K562 (cell line): ENCODE data around the gene ZSCAN26. TPM values are rescaled to one million over a fixed set of nuclear protein-coding genes. Genes with fewer than 3 reads are reported as not detected.

Experiments
- ATAC-seq: fragments of 200-7000 bp; cut with Tn5 transposase; 3 replicates; pipeline ENCODE4 v1.9.1; 2020; ENCODE audit warnings: moderate library complexity
- BruUV-seq: library from RNA; stranded (reverse); fragments of 400-500 nt; replicated peaks from 2 replicates; lab custom pipeline; 2021; lab: Mats Ljungman, UMichigan
- CTCF ChIA-PET: fragments of 300-600 bp; formaldehyde crosslinking; extraction: SDS; loops from one replicate; lab custom pipeline; 2021; ENCODE audit warnings: low intra/inter-chr PET ratio; lab: Yijun Ruan, JAX
- POLR2A ChIA-PET: fragments of 300-600, 350-650 bp; sonication (Branson Sonifier 250); formaldehyde crosslinking; extraction: SDS; loops from one replicate; lab custom pipeline; 2021; ENCODE audit warnings: antibody characterized with exemption, inconsistent platforms; lab: Yijun Ruan, JAX
- DNase-seq, 4 experiments: peaks; one replicate each; pipeline versions ENCODE4 v3.0.0 to v3.0.0-alpha.2; 2011 to 2018; ENCODE audit warnings: low spot score in 3 of 4, mixed read lengths in 3 of 4; ENCODE audit errors: extremely low read depth in 1 of 4
- FAIRE-seq: peaks from 2 replicates; lab custom pipeline; 2011; peaks lifted over from hg19 to GRCh38; lab: Jason Lieb, UNC
- H2AFZ ChIP-seq: 2 replicates; pipeline ENCODE4 v1.6.0; 2011; ENCODE audit warnings: low read depth, low read length, control low read depth, inconsistent platforms
- H3K27ac ChIP-seq: fragments of 200-600 bp; 3 replicates; pipeline ENCODE4 v1.8.0; 2011; ENCODE audit warnings: low read depth, mild to moderate bottlenecking, control low read depth, inconsistent platforms, low read length, moderate library complexity, mixed read lengths; ENCODE audit errors: extremely low read depth
- H3K27me3 ChIP-seq, 2 experiments: fragments of 300-600 bp in 1 of 2; 2 replicates in 1 of 2; 3 replicates in 1 of 2; pipeline versions ENCODE4 v1.6.0 to v1.8.0; 2011; ENCODE audit warnings: inconsistent platforms in 2 of 2, low read length in 2 of 2, mild to moderate bottlenecking in 1 of 2, mixed read lengths in 1 of 2, moderate library complexity in 1 of 2; ENCODE audit not compliant: control insufficient read depth in 2 of 2, insufficient read depth in 2 of 2
- H3K36me3 ChIP-seq: fragments of 300-600 bp; 3 replicates; pipeline ENCODE4 v1.8.0; 2011; ENCODE audit warnings: mild to moderate bottlenecking, low read length, inconsistent platforms; ENCODE audit not compliant: control insufficient read depth, insufficient read depth
- H3K4me1 ChIP-seq, 2 experiments: fragments of 200-600 bp in 1 of 2; replicated peaks in 1 of 2; 2 replicates in 1 of 2; 3 replicates in 1 of 2; pipeline versions ENCODE4 v1.5.1 to v1.8.0; 2011; ENCODE audit warnings: inconsistent platforms in 2 of 2, low read length in 2 of 2, mild to moderate bottlenecking in 1 of 2, mixed read lengths in 1 of 2, moderate library complexity in 1 of 2; ENCODE audit not compliant: control insufficient read depth in 2 of 2, insufficient read depth in 2 of 2
- H3K4me2 ChIP-seq: 2 replicates; pipeline ENCODE4 v1.6.1; 2011; ENCODE audit warnings: low read length, control low read depth, inconsistent platforms, mixed read lengths; ENCODE audit not compliant: insufficient read depth
- H3K4me3 ChIP-seq: fragments of 200-600 bp; sonication (generic), shearing (Covaris generic); 2 replicates; pipeline ENCODE4 v1.5.1; 2016; ENCODE audit warnings: control low read depth, inconsistent platforms
- H3K79me2 ChIP-seq: fragments of 200-600 bp; 3 replicates; pipeline ENCODE4 v1.8.0; 2011; ENCODE audit warnings: low read length, inconsistent platforms; ENCODE audit not compliant: control insufficient read depth, insufficient read depth
- H3K9ac ChIP-seq, 2 experiments: 2 replicates each; pipeline versions ENCODE4 v1.6.0 to v1.6.1; 2011; ENCODE audit warnings: low read depth in 2 of 2, low read length in 2 of 2, control low read depth in 1 of 2, inconsistent platforms in 1 of 2, mild to moderate bottlenecking in 1 of 2, mixed read lengths in 1 of 2; ENCODE audit not compliant: insufficient read depth in 1 of 2
- H3K9me1 ChIP-seq: one replicate; pipeline ENCODE4 v1.6.0; 2011; ENCODE audit warnings: inconsistent platforms, mild to moderate bottlenecking, low read length, moderate library complexity; ENCODE audit not compliant: control insufficient read depth, insufficient read depth
- H3K9me3 ChIP-seq: replicated peaks from 2 replicates; pipeline ENCODE4 v1.5.1; 2011; ENCODE audit warnings: low read depth, low read length, inconsistent platforms; ENCODE audit not compliant: control insufficient read depth, insufficient read depth
- H4K20me1 ChIP-seq: replicated peaks from 2 replicates; pipeline ENCODE4 v1.6.1; 2011; ENCODE audit warnings: low read length, inconsistent platforms, mixed read lengths; ENCODE audit not compliant: control insufficient read depth, insufficient read depth
- ILK ChIP-seq: fragments of 450-650 bp; IDR thresholded peaks from 2 replicates; pipeline ENCODE4 v1.6.1; 2016; ENCODE audit warnings: missing genetic modification characterization, low read depth, mild to moderate bottlenecking, missing compliant biosample characterization, moderate library complexity, borderline replicate concordance
- KDM1A ChIP-seq, 2 experiments: fragments of 450-650 bp; IDR thresholded peaks; 2 replicates each; pipeline ENCODE4 v1.6.1; 2016; ENCODE audit warnings: mild to moderate bottlenecking in 2 of 2
- L3MBTL2 ChIP-seq: fragments of 450-650 bp; IDR thresholded peaks from 2 replicates; pipeline ENCODE4 v1.6.1; 2016; ENCODE audit warnings: mild to moderate bottlenecking, moderate library complexity
- ZFPM2 ChIP-seq: fragments of 250-450 bp; sonication (Bioruptor Pico); IDR thresholded peaks from 2 replicates; pipeline ENCODE4 v1.5.1; 2022; ENCODE audit warnings: mild to moderate bottlenecking
- ZNF175 ChIP-seq: fragments of 200-800 bp; sonication (Bioruptor generic); IDR thresholded peaks from 2 replicates; pipeline ENCODE4 v1.6.1; 2016; ENCODE audit warnings: low read depth, mild to moderate bottlenecking, missing genetic modification characterization, missing compliant biosample characterization
- ZNF408 ChIP-seq: fragments of 250-450 bp; sonication (Bioruptor Pico); IDR thresholded peaks from 2 replicates; pipeline ENCODE4 v1.4.0; 2020; ENCODE audit warnings: low read depth, mild to moderate bottlenecking, moderate library complexity
- WGBS: fragments of 100-300 bp; shearing (Covaris generic); methylation state at CpG from one replicate; pipeline ENCODE4 v1.1.6; 2016; ENCODE audit warnings: low coverage, mixed read lengths; ENCODE audit not compliant: insufficient coverage; ENCODE audit errors: missing lambda C conversion rate; 5-methylcytosine and 5-hydroxymethylcytosine counted together
- in situ Hi-C: fragments of 300-500 bp; cut with MboI; formaldehyde crosslinking; loops from 4 replicates; pipeline ENCODE4 v1.15.0; 2018; ENCODE audit warnings: inconsistent platforms, mixed read lengths
- intact Hi-C: fragments of 100-400 bp; cut with micrococcal nuclease; formaldehyde crosslinking; loops from 2 replicates; pipeline ENCODE4 v1.14.2; 2022
- polyA plus RNA-seq, 8 experiments: library from polyadenylated mRNA; depleted of rRNA in 4 of 8; stranded (reverse) in 5 of 8; unstranded in 3 of 8; fragments of >200 nt; fragmentation: Nextera tagmentation in 2 of 8; fragmentation: Illumina TruSeq in 1 of 8; extraction: Ambion mirVana in 2 of 8; extraction: Trizol in 1 of 8; gene quantifications; 2 replicates each; pipeline versions ENCODE4 v1.2.1 to v1.2.3, GENCODE V29; 2011 to 2014; ENCODE audit warnings: inconsistent platforms in 1 of 8, missing spikeins in 1 of 8
- total RNA-seq, 7 experiments: library from RNA; depleted of rRNA in 6 of 7; stranded (reverse); fragments of >200 nt in 6 of 7; fragmentation: Illumina TruSeq in 2 of 7; extraction: Trizol in 2 of 7; gene quantifications; 2 replicates each; pipeline versions ENCODE4 v1.2.1 to v1.2.3, GENCODE V29; 2011 to 2021; ENCODE audit warnings: low replicate concordance in 1 of 7
- TF ChIP-seq, protein P1 (sequence below): fragments of 450-650 bp; formaldehyde crosslinking; IDR thresholded peaks from 2 replicates; pipeline ENCODE4 v1.4.0; 2020; ENCODE audit warnings: mild to moderate bottlenecking, moderate library complexity
- TF ChIP-seq, protein P2 (sequence below): conservative IDR thresholded peaks from 2 replicates; pipeline ENCODE4 v1.6.1; 2011; ENCODE audit warnings: low read depth, mild to moderate bottlenecking, low read length; ENCODE audit not compliant: control insufficient read depth
- TF ChIP-seq, protein P3 (sequence below), 2 experiments: fragments of 450-650 bp; conservative IDR thresholded peaks; 2 replicates each; pipeline ENCODE4 v1.6.1; 2017; ENCODE audit warnings: mild to moderate bottlenecking in 2 of 2, moderate library complexity in 2 of 2
- TF ChIP-seq, protein P4 (sequence below): fragments of 450-650 bp; formaldehyde crosslinking; conservative IDR thresholded peaks from 2 replicates; pipeline ENCODE4 v1.4.0; 2022; ENCODE audit warnings: mild to moderate bottlenecking, missing genetic modification characterization
- TF ChIP-seq, protein P5 (sequence below): fragments of 450-650 bp; IDR thresholded peaks from 2 replicates; pipeline ENCODE4 v1.7.1; 2018; ENCODE audit warnings: mild to moderate bottlenecking, low read depth; ENCODE audit not compliant: partially characterized antibody

The ZSCAN26 gene
- total and polyA plus RNA-seq, 9 of the 15 experiments (the other 6 are each of a cell fraction or from before 2014, with no cell fraction given), result 5.9 to 14.2 (median 10.5) TPM

DNA sequence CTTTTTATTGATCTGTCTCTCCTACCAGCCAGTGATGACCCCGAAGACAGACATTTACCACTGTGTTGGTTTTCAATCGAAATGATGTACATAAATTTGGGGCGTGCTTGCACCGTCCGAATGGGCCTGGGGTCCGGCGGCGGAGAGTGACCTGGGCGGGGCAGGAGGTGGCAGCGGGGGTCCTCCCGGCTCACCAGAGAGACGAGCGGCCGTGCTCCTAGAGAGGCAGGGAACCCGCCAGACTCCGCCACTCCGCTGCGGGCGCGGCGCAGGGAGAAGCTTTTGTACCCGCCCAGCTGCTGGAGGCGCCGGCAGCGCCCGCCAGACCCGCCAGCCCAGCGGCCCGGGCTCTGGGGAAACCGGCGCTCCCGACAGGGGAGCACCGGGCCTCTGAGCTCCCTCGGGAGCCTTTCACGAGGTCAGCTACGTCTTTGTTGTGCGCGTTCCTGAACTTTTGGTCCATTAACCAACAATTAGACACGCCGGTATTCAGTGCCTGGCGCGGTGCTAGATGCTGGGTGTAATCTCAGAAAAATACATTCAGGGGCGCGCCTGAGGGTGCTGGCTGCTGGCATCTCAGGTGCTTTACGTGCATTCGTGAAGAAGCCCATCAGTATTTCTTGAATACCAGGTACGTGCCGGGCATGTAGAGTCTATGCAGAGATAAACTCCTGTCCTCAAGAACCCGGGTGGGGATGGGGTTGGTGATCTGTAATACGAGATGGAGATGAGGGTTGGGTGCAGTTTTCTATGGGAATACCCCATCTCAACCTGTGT lies 14.5 kb downstream of the ZSCAN26 start, which contains the start of gene PGBD1:
Gene PGBD1 (plus strand): TSS at position 285 of the 777 bp plus-strand sequence. CDS start 2,242 bp downstream, outside the sequence.
- ChIA-PET POLR2A (interaction anchor here (0.6 to 5.4 kb wide), 15 partner anchors 11 to 143 kb away, joined by 3 to 61 read pairs (median 4); partner anchors contain the start of genes ZKSCAN4, ZKSCAN8 and ZSCAN26), CTCF (no interaction called here)
- DNase-seq, result peak; percentile 76 to 92 (median 86)
- no peaks in the 10 kb centered on the region for H4K20me1 ChIP-seq
- H3K79me2 ChIP-seq, result peaks cover 16% of the 10 kb centered on the region
- no peaks in the 10 kb centered on the region for H3K27me3 ChIP-seq
- intact Hi-C loops, result loop anchor here (5.0 kb wide), 2 partner anchors 54 to 56 kb away; partner anchors contain the start of genes ZSCAN31 and ZSCAN9
- peak; percentile 97 for ATAC-seq
- H3K27ac ChIP-seq, result peak within 1 kb of the TSS; percentile 48
- peak; percentile 11 for FAIRE-seq
- H2AFZ ChIP-seq, result peak within 1 kb of the TSS; percentile 87
- no peaks in the 10 kb centered on the region for H3K9me1 ChIP-seq
- WGBS, result under 1% methylated on average over 50 of the region's 50 CpGs
- in situ Hi-C loops, result no loop called here
- peaks cover 6% of the 10 kb centered on the region; the same call in 1 of the 2 replicates for H3K9me3 ChIP-seq
- H3K4me3 ChIP-seq, result peak within 1 kb of the TSS; percentile 73
- peak within 1 kb of the TSS; percentile 85 for H3K4me2 ChIP-seq
- H3K9ac ChIP-seq, result peak within 1 kb of the TSS; percentile 81 to 93
- peaks cover 39% of the 10 kb centered on the region for H3K36me3 ChIP-seq
- peaks cover 4 to 7% of the 10 kb centered on the region in 2 experiments; a peak in 2 of 5 replicates for H3K4me1 ChIP-seq
- BruUV-seq, result no TSS peak
- TF ChIP-seq, protein P1, sequence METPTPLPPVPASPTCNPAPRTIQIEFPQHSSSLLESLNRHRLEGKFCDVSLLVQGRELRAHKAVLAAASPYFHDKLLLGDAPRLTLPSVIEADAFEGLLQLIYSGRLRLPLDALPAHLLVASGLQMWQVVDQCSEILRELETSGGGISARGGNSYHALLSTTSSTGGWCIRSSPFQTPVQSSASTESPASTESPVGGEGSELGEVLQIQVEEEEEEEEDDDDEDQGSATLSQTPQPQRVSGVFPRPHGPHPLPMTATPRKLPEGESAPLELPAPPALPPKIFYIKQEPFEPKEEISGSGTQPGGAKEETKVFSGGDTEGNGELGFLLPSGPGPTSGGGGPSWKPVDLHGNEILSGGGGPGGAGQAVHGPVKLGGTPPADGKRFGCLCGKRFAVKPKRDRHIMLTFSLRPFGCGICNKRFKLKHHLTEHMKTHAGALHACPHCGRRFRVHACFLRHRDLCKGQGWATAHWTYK, result no peak
- TF ChIP-seq, protein P2, sequence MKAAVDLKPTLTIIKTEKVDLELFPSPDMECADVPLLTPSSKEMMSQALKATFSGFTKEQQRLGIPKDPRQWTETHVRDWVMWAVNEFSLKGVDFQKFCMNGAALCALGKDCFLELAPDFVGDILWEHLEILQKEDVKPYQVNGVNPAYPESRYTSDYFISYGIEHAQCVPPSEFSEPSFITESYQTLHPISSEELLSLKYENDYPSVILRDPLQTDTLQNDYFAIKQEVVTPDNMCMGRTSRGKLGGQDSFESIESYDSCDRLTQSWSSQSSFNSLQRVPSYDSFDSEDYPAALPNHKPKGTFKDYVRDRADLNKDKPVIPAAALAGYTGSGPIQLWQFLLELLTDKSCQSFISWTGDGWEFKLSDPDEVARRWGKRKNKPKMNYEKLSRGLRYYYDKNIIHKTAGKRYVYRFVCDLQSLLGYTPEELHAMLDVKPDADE, result peak; percentile 86
- TF ChIP-seq ZFPM2 (CRISPR knock-in tag) (no peak), ZNF175 (CRISPR knock-in tag) (no peak), KDM1A (IDR thresholded peaks at IDR 0.05) (no peak), ZNF408 (no peak), ILK (tag) (no peak), L3MBTL2 (peak; percentile 73)
- TF ChIP-seq, protein P3, sequence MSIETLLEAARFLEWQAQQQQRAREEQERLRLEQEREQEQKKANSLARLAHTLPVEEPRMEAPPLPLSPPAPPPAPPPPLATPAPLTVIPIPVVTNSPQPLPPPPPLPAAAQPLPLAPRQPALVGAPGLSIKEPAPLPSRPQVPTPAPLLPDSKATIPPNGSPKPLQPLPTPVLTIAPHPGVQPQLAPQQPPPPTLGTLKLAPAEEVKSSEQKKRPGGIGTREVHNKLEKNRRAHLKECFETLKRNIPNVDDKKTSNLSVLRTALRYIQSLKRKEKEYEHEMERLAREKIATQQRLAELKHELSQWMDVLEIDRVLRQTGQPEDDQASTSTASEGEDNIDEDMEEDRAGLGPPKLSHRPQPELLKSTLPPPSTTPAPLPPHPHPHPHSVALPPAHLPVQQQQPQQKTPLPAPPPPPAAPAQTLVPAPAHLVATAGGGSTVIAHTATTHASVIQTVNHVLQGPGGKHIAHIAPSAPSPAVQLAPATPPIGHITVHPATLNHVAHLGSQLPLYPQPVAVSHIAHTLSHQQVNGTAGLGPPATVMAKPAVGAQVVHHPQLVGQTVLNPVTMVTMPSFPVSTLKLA (conservative IDR thresholded peaks at IDR 0.05), result peak in 1 of 2 experiments; percentile 73; a peak in 1 of 4 replicates
- TF ChIP-seq, protein P4, sequence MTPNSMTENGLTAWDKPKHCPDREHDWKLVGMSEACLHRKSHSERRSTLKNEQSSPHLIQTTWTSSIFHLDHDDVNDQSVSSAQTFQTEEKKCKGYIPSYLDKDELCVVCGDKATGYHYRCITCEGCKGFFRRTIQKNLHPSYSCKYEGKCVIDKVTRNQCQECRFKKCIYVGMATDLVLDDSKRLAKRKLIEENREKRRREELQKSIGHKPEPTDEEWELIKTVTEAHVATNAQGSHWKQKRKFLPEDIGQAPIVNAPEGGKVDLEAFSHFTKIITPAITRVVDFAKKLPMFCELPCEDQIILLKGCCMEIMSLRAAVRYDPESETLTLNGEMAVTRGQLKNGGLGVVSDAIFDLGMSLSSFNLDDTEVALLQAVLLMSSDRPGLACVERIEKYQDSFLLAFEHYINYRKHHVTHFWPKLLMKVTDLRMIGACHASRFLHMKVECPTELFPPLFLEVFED (CRISPR knock-in tag), result no peak
- TF ChIP-seq, protein P5, sequence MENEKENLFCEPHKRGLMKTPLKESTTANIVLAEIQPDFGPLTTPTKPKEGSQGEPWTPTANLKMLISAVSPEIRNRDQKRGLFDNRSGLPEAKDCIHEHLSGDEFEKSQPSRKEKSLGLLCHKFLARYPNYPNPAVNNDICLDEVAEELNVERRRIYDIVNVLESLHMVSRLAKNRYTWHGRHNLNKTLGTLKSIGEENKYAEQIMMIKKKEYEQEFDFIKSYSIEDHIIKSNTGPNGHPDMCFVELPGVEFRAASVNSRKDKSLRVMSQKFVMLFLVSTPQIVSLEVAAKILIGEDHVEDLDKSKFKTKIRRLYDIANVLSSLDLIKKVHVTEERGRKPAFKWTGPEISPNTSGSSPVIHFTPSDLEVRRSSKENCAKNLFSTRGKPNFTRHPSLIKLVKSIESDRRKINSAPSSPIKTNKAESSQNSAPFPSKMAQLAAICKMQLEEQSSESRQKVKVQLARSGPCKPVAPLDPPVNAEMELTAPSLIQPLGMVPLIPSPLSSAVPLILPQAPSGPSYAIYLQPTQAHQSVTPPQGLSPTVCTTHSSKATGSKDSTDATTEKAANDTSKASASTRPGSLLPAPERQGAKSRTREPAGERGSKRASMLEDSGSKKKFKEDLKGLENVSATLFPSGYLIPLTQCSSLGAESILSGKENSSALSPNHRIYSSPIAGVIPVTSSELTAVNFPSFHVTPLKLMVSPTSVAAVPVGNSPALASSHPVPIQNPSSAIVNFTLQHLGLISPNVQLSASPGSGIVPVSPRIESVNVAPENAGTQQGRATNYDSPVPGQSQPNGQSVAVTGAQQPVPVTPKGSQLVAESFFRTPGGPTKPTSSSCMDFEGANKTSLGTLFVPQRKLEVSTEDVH, result peak; percentile 47
